K562 (cell line): ENCODE results near the gene LINGO3. TPM values are rescaled to one million over a fixed set of nuclear protein-coding genes. Genes with fewer than 3 reads are reported as not detected.
A peak's percentile ranks its signal among the peaks of the same experiment; 100 is the strongest.

Experiments
- ESRRB ChIP-seq: fragments of 250-450 bp; sonication (Bioruptor Pico); IDR thresholded peaks from 2 replicates; pipeline ENCODE4 v1.5.0; 2020; ENCODE audit warnings: mild to moderate bottlenecking, moderate library complexity, borderline replicate concordance
- HDAC3 ChIP-seq: fragments of 450-650 bp; IDR thresholded peaks from 2 replicates; pipeline ENCODE4 v1.6.1; 2018; ENCODE audit warnings: borderline replicate concordance, mild to moderate bottlenecking, moderate library complexity; ENCODE audit not compliant: partially characterized antibody
- MCM7 ChIP-seq, 2 experiments: fragments of 450-650 bp; IDR thresholded peaks; 2 replicates each; pipeline ENCODE4 v1.6.1; 2016 to 2018
- POLR2AphosphoS5 ChIP-seq: IDR thresholded peaks from 2 replicates; pipeline ENCODE4 v1.6.1; 2011; ENCODE audit warnings: mild to moderate bottlenecking, low read depth, low read length, moderate library complexity; ENCODE audit not compliant: control insufficient read depth, insufficient read depth
- SAP30 ChIP-seq: fragments of 200-600 bp; sonication (generic); IDR thresholded peaks from 2 replicates; pipeline ENCODE4 v1.6.1; 2012; ENCODE audit warnings: borderline replicate concordance, low read depth, mild to moderate bottlenecking, moderate library complexity, low read length, control low read depth, inconsistent platforms; ENCODE audit not compliant: insufficient read depth, poor library complexity, severe bottlenecking
- TAL1 ChIP-seq: fragments of 450-650 bp; IDR thresholded peaks from 2 replicates; pipeline ENCODE4 v1.6.1; 2016; ENCODE audit warnings: mild to moderate bottlenecking
- TRIM24 ChIP-seq, 2 experiments: fragments of 450-650 bp; IDR thresholded peaks; 2 replicates each; pipeline ENCODE4 v1.6.1; 2016
- USF1 ChIP-seq: sonication (generic); formaldehyde crosslinking; IDR thresholded peaks from 2 replicates; pipeline ENCODE4 v1.9.0; 2022; ENCODE audit warnings: mild to moderate bottlenecking, missing genetic modification reagents
- polyA plus RNA-seq, 8 experiments: library from polyadenylated mRNA; depleted of rRNA in 4 of 8; stranded (reverse) in 5 of 8; unstranded in 3 of 8; fragments of >200 nt; fragmentation: Nextera tagmentation in 2 of 8; fragmentation: Illumina TruSeq in 1 of 8; extraction: Ambion mirVana in 2 of 8; extraction: Trizol in 1 of 8; gene quantifications; 2 replicates each; pipeline versions ENCODE4 v1.2.1 to v1.2.3, GENCODE V29; 2011 to 2014; ENCODE audit warnings: inconsistent platforms in 1 of 8, missing spikeins in 1 of 8
- total RNA-seq, 7 experiments: library from RNA; depleted of rRNA in 6 of 7; stranded (reverse); fragments of >200 nt in 6 of 7; fragmentation: Illumina TruSeq in 2 of 7; extraction: Trizol in 2 of 7; gene quantifications; 2 replicates each; pipeline versions ENCODE4 v1.2.1 to v1.2.3, GENCODE V29; 2011 to 2021; ENCODE audit warnings: low replicate concordance in 1 of 7
- TF ChIP-seq, protein P1 (sequence below): fragments of 200-600 bp; sonication (generic); IDR thresholded peaks from one replicate; pipeline ENCODE4 v1.6.1; 2012; ENCODE audit warnings: mild to moderate bottlenecking, low read depth, low read length, inconsistent platforms
- TF ChIP-seq, protein P2 (sequence below): sonication (generic); formaldehyde crosslinking; IDR thresholded peaks from 2 replicates; pipeline ENCODE4 v1.8.0; 2023; ENCODE audit warnings: mild to moderate bottlenecking, missing genetic modification reagents

LINGO3 gene
- total and polyA plus RNA-seq, 9 of the 15 experiments (the other 6 are each of a cell fraction or from before 2014, with no cell fraction given): 0.03 to 0.05 (median 0.03) TPM; not detected in 6

DNA sequence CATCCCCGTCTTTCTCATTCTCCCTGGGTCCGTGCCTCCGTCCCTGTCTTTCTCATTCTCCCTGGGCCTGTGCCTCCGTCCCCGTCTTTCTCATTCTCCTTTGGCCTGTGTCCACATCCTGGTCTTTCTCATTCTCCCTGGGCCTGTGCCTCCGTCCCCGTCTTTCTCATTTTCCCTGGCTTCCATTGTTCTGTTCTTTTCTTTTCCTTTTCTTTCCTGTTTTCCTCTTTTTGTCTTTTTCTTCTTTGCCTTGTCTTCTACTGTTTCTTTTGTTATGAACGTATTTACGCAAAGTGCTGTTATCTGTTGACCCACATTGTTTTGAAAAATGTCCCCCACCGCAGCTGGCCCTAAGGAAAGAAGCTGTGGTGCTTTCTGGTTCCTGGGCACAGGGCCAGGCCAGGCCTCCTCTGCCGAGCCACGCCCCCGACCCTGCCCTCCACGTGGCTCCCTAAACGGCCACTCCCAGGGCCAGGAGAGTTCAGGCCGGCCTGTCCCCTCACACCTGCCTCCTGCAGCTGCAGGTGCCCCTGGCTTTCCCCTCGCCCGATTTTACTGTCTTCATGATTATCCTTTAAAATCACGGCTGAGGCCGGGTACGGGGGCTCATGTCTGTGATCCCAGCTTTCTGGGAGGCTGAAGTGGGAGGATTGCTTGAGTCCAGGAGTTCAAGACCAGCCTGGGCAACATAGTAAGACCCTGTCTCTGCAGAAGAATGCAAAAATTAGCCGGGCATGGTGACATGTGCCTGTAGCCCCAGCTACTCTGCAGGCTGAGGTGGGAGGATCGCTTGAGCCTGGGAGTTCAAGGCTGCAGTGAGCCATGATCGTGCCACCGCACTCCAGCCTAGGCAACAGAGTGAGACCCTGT is 38.1 kb upstream of the LINGO3 start (continued):
- TF ChIP-seq HDAC3: no peak
- TF ChIP-seq SAP30: peak; percentile 66
- peak; percentile 68 for TF ChIP-seq POLR2AphosphoS5
- peak; percentile 84 for TF ChIP-seq TAL1
- TF ChIP-seq USF1: peak; percentile 94
- no peak for TF ChIP-seq ESRRB (CRISPR knock-in tag)
- peak; percentile 65 to 71; a peak in 3 of 4 replicates for TF ChIP-seq TRIM24 (IDR thresholded peaks at IDR 0.05)
- TF ChIP-seq, protein P1, sequence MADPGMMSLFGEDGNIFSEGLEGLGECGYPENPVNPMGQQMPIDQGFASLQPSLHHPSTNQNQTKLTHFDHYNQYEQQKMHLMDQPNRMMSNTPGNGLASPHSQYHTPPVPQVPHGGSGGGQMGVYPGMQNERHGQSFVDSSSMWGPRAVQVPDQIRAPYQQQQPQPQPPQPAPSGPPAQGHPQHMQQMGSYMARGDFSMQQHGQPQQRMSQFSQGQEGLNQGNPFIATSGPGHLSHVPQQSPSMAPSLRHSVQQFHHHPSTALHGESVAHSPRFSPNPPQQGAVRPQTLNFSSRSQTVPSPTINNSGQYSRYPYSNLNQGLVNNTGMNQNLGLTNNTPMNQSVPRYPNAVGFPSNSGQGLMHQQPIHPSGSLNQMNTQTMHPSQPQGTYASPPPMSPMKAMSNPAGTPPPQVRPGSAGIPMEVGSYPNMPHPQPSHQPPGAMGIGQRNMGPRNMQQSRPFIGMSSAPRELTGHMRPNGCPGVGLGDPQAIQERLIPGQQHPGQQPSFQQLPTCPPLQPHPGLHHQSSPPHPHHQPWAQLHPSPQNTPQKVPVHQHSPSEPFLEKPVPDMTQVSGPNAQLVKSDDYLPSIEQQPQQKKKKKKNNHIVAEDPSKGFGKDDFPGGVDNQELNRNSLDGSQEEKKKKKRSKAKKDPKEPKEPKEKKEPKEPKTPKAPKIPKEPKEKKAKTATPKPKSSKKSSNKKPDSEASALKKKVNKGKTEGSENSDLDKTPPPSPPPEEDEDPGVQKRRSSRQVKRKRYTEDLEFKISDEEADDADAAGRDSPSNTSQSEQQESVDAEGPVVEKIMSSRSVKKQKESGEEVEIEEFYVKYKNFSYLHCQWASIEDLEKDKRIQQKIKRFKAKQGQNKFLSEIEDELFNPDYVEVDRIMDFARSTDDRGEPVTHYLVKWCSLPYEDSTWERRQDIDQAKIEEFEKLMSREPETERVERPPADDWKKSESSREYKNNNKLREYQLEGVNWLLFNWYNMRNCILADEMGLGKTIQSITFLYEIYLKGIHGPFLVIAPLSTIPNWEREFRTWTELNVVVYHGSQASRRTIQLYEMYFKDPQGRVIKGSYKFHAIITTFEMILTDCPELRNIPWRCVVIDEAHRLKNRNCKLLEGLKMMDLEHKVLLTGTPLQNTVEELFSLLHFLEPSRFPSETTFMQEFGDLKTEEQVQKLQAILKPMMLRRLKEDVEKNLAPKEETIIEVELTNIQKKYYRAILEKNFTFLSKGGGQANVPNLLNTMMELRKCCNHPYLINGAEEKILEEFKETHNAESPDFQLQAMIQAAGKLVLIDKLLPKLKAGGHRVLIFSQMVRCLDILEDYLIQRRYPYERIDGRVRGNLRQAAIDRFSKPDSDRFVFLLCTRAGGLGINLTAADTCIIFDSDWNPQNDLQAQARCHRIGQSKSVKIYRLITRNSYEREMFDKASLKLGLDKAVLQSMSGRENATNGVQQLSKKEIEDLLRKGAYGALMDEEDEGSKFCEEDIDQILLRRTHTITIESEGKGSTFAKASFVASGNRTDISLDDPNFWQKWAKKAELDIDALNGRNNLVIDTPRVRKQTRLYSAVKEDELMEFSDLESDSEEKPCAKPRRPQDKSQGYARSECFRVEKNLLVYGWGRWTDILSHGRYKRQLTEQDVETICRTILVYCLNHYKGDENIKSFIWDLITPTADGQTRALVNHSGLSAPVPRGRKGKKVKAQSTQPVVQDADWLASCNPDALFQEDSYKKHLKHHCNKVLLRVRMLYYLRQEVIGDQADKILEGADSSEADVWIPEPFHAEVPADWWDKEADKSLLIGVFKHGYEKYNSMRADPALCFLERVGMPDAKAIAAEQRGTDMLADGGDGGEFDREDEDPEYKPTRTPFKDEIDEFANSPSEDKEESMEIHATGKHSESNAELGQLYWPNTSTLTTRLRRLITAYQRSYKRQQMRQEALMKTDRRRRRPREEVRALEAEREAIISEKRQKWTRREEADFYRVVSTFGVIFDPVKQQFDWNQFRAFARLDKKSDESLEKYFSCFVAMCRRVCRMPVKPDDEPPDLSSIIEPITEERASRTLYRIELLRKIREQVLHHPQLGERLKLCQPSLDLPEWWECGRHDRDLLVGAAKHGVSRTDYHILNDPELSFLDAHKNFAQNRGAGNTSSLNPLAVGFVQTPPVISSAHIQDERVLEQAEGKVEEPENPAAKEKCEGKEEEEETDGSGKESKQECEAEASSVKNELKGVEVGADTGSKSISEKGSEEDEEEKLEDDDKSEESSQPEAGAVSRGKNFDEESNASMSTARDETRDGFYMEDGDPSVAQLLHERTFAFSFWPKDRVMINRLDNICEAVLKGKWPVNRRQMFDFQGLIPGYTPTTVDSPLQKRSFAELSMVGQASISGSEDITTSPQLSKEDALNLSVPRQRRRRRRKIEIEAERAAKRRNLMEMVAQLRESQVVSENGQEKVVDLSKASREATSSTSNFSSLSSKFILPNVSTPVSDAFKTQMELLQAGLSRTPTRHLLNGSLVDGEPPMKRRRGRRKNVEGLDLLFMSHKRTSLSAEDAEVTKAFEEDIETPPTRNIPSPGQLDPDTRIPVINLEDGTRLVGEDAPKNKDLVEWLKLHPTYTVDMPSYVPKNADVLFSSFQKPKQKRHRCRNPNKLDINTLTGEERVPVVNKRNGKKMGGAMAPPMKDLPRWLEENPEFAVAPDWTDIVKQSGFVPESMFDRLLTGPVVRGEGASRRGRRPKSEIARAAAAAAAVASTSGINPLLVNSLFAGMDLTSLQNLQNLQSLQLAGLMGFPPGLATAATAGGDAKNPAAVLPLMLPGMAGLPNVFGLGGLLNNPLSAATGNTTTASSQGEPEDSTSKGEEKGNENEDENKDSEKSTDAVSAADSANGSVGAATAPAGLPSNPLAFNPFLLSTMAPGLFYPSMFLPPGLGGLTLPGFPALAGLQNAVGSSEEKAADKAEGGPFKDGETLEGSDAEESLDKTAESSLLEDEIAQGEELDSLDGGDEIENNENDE: no peak
- TF ChIP-seq MCM7 (IDR thresholded peaks at IDR 0.05): peak in 1 of 2 experiments; percentile 56; a peak in 1 of 4 replicates
- TF ChIP-seq, protein P2, sequence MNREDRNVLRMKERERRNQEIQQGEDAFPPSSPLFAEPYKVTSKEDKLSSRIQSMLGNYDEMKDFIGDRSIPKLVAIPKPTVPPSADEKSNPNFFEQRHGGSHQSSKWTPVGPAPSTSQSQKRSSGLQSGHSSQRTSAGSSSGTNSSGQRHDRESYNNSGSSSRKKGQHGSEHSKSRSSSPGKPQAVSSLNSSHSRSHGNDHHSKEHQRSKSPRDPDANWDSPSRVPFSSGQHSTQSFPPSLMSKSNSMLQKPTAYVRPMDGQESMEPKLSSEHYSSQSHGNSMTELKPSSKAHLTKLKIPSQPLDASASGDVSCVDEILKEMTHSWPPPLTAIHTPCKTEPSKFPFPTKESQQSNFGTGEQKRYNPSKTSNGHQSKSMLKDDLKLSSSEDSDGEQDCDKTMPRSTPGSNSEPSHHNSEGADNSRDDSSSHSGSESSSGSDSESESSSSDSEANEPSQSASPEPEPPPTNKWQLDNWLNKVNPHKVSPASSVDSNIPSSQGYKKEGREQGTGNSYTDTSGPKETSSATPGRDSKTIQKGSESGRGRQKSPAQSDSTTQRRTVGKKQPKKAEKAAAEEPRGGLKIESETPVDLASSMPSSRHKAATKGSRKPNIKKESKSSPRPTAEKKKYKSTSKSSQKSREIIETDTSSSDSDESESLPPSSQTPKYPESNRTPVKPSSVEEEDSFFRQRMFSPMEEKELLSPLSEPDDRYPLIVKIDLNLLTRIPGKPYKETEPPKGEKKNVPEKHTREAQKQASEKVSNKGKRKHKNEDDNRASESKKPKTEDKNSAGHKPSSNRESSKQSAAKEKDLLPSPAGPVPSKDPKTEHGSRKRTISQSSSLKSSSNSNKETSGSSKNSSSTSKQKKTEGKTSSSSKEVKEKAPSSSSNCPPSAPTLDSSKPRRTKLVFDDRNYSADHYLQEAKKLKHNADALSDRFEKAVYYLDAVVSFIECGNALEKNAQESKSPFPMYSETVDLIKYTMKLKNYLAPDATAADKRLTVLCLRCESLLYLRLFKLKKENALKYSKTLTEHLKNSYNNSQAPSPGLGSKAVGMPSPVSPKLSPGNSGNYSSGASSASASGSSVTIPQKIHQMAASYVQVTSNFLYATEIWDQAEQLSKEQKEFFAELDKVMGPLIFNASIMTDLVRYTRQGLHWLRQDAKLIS: 0 out of 2 replicates have a peak, but pooled peaks have one; percentile 25
